Keratinocyte (primary cell): Measurements from ENCODE around the gene ABI3BP.

Experiments used
- EZH2 ChIP-seq: IDR thresholded peaks from one replicate; pipeline ENCODE4 v1.6.1; 2012; ENCODE audit warnings: inconsistent platforms, mild to moderate bottlenecking, low read length, moderate library complexity
- TF ChIP-seq, protein P1 (sequence below), 3 experiments: IDR thresholded peaks in 1 of 3; conservative IDR thresholded peaks in 1 of 3; optimal IDR thresholded peaks in 1 of 3; 2 replicates in 2 of 3; 3 replicates in 1 of 3; pipeline versions ENCODE3 to v1.5.1; 2011; ENCODE audit warnings: low read length in 3 of 3, mild to moderate bottlenecking in 3 of 3, moderate library complexity in 2 of 3, control low read depth in 1 of 3, inconsistent platforms in 1 of 3; ENCODE audit not compliant: insufficient read depth in 2 of 3; ENCODE audit errors: extremely low read depth in 1 of 3

DNA sequence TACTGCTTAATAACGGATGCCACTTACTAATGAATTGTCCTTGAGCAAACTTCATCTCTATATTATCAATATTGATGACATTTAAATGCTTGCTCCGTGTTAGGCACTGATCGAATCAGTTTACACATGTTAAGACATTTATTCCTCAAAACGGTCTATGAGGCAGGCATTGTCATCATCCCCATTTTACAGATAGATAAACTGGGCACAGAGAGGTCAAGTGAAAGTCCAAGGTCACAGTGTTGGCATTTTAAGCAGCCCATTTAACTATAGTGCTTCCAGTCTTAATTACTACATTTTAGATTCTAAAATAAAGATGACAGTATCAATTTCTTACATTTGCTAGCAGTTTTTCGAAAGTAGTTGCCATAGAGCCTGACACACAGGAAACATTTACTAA lies 966 bp upstream of the ABI3BP start:
- TF ChIP-seq, protein P1, sequence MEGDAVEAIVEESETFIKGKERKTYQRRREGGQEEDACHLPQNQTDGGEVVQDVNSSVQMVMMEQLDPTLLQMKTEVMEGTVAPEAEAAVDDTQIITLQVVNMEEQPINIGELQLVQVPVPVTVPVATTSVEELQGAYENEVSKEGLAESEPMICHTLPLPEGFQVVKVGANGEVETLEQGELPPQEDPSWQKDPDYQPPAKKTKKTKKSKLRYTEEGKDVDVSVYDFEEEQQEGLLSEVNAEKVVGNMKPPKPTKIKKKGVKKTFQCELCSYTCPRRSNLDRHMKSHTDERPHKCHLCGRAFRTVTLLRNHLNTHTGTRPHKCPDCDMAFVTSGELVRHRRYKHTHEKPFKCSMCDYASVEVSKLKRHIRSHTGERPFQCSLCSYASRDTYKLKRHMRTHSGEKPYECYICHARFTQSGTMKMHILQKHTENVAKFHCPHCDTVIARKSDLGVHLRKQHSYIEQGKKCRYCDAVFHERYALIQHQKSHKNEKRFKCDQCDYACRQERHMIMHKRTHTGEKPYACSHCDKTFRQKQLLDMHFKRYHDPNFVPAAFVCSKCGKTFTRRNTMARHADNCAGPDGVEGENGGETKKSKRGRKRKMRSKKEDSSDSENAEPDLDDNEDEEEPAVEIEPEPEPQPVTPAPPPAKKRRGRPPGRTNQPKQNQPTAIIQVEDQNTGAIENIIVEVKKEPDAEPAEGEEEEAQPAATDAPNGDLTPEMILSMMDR (optimal IDR thresholded peaks at IDR 0.05 in 1 of 3, IDR thresholded peaks at IDR 0.05 in 1 of 3, conservative IDR thresholded peaks at IDR 0.05 in 1 of 3; ENCODE audit: extremely low read depth in 1 of 3, insufficient read depth in 2 of 3, low read length in 3 of 3), result no peak
- no peak for TF ChIP-seq EZH2
